Fibroblast of skin of scalp (primary cell): ENCODE data around the gene RASSF1.

Experiments
- DNase-seq: peaks from one replicate; pipeline ENCODE4 v3.0.0-alpha.2; 2013

Gene RASSF1

DNA sequence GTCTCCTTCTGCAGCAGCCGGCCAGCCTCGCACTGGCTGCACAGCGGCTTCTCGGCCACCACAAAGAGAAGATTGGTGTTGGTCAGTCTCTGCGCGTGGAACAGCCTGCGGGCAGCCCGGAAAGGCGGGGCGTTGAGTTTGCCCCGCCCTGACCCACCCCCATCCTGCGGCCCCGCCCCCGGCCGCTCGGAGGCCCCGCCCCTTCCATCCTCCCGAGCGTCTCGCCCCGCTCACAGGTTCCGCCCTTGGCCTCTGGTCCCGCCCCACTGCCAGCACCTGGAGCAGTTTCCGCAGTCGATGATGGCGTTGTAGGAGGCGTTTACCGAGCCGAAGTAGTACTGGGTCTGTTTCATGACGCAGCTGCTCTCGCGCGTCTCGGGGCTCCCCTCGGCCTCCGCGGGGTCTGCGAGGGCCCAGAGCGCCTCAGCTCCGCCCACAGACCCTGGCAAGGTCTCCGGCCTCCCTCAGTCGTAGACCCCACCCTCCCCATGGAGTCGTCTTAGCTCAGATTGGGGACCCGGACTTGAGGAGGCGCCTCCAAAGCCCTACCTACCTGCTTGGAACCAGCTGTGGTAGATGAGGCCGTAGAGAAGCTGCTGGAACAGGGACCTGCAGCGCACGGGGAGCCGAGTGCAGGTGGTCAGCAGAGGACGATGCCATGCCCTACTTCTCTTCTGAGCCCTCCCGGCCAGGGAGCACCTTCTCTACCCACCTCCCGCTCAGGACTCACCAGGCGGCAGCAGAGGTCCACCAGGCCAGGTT, 24.6 kb upstream of the RASSF1 start:
- peak; percentile 52 for DNase-seq

DNA sequence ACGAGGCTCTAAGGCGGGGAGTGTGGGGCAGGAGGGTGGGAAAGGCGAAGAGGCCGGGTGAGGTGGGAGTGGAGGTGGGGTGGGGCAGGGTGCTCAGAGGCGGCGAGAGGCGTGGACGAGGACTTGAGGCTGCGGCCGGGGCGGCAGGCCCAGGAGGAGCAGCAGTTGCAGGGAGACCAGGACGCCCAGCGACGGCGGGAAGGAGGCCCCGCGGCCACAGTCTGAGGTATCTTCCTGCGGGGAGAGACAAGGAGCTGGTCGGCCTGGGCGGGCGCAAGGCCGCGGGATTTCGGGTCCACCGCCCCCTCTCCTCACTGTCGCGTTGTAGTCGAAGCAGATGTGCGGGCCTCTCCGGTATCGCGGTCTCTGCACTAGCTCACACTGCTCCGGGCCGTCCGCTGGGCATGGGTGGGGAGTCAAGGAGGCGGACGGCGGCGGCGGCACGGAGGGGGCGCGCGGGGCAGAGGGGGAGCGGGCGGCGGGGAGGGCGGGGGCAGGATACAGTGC, 24.0 kb upstream of the RASSF1 start:
- peak; percentile 20 for DNase-seq

DNA sequence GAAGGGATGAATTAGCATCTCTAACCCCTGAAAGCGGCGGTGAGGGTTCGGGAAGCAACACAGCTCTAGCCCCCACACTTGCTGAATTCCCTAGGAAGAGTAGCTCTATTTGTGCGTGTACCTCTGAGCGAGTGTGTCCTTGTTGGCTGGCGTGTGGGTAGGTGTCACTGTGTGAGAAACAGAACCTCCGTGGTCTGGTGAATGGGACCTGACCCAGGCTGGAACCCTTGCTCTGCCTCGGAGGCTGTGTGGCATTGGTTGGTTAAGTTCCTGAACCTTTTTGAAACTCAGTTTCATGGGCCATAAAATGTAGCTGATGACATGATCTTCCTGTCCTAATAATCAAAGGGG, 19.1 kb upstream of the RASSF1 start:
- no peak for DNase-seq

DNA sequence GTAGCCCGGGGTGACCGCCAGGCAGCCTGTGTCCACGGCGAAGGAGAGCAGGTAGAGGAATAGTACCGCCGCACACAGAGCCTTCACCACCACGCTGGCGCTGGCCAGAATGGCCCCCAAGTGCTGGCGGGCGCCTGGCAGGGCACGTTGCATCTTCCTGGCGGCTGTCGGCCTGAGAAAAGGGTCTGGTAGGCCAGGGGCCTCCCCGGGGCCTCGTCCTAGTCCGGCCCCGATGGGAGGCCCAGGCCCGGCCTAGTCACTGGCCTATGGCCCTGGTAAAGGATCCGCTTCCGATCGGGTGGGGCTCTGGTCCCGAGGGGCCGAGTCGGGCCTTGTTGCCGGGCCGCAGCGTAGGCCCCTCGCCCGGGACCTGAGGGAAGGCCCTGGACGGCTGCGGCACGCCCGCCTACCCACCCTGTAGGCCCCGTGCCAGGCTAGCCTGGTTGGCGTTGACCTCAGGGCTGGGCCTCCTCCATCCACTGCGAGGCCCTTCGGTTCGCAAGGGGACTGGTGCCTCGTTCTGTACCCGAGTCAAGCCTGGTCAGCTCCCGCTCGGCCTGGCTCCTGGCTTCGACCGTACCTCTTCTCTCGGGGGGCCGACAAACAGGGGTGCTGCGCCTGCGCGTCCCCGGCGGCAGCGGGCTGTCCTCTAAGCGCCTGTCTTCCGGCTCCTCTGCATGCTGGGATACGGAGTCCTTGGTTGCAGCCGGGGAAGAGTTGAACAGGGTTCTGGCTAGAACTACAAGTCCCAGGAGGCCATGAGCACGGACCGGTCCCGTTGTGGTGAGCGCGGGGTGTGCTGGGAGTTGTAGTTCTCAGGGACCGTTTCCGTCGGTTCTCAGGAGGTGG, 18.5 kb upstream of the RASSF1 start, which contains the start of gene TMEM115:
Gene TMEM115 (minus strand): TSS at position 611 of the 849 bp plus-strand sequence. CDS start 458 bp downstream, at position 153.
- DNase-seq: peak; percentile 99

DNA sequence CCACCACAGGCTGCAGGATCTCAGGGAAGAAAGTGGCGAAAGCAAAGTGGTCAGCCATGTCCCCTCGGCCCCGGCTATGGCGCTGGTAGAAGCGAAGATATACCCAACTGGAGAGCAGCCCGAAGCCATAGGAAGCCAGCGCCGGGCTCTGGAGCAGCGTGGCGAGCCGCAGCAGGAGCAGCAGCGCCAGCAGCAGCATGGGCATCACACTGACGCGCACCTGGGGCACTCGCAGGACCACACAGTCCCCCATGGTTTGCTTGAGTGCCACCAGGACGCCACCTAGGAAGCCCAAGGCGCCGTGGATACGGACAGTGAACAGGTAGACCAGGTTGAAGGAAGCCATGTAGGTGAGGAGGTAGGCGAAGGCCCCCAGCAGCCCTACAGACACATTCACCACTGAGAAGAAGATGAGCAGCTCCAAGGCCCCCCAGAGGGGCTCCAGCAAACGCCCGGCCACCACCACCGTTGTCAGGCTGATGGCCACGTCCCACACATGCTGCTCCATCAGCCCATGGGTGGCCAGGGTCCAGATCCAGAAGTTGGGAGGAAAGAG, 17.8 kb upstream of the RASSF1 start:
- no peak for DNase-seq

DNA sequence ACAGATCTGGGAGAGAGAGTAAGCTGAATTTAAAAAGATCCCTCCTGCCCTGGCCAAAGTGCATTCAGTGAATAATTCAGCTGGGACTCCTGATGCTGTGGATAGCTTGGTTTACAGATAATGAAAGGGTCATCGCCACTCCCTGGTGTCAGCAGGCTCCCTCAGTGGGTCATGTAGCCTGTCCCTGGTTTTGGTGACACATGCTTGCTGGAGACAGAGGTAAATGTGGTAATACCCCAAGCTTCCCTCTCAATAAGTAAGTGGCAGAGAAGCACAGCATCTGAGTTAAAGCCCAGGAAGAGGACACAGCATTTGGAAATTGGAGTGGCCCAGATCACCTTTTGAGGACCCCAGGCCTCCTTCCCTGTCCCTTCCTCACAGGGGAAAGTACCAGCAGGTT, 16.8 kb upstream of the RASSF1 start:
- no peak for DNase-seq

DNA sequence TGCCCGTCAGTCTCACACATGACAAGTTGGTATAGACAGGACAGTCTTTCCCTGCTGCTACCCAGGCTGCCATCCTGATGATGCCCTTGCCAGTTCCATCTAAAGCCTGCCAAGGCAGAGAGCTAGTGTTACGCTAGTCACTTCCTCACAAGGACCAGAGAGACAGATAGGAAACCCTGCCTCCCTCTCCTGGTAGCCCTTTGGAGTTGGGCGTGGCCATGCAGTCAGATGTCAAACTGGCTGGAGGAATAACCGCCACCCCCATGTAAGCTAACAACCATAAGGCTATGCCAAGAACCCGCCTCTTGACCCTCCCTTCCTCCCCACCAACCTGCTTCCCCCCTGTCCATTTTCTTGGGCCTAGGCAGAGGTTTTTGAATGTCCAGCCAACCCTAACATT, 15.9 kb upstream of the RASSF1 start:
- DNase-seq: no peak

DNA sequence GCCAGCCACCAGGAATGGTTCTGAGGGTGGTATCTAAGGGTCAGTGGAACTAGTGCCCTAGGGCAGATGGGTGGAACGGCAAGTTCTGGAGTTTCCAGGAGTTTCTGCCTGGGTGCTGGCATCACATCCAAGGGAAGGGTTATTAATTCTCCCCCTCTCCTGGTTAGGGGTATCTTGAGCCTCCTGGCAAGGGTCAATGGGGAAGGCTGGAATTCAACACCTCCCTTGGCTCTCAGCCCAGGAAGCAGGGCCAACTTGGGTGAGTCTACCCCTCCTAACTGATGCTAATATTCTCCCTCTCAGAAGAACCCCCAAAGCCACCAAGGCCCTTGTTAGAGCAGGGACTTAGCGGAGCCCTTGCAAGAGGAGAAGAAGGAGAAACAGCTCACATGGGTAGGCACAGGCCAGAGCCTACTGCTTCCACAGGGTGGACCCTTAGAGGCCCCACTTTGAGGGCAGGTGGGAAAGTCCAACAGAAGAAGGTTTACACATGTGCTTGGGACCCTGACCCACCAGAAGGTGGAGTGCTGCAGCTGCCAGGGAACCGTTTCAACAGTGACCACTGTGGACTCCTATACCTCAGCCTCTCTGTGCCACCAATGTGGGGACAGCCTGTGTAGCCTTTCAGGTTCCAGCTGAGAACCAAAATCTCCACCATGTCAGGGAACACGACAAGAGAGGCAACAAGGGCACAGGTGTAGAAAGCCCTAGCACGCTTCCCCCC, 15.4 kb upstream of the RASSF1 start:
- no peak for DNase-seq

DNA sequence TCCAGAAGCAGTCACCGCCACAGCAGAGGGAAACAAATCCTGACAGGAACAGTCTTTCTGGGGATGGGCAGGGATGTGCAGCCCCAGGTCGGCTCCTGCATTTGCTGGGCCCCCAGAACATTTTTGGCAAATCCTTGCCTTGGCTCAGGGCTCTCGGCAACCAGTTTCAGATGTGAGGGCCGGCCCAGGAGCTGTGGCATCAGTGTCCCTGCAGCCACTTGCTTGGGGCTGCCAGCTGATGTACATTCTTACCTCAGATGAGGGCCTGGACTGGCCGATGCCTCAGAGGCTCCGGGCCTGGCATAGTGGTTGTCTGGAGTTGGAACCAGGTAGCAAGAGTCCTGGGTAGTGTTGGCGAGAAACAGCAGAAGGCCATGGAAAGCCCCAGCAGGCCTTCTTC, 14.2 kb upstream of the RASSF1 start:
- DNase-seq: no peak

DNA sequence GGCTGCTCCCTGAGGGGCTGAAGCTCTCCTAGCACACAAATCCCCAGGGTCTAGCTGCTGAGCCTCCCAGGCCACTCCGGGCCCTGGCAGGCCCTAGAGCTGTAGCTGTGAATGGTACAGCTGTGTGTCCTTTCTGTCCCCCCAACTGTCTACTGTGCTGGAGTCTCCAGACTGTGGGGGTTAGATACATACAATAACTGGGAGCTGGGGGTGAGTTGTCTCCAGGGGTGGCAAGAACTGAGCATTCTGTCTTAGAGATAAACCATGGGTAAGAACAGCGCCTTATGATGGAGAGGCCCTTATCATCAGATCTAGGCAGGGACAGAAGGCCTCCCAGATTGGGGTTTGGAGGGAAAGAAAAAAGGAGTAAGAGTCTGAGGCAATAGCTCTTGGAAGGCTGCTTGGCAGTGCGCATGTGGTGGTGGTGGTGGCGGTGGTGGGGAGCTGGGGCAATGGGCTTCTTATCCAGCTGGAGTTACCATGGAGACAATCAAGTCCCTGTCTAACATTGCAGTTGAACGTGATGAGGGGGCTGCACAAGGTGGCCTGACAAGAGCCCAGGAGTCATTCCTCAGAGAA, 13.6 kb upstream of the RASSF1 start:
- DNase-seq: no peak

DNA sequence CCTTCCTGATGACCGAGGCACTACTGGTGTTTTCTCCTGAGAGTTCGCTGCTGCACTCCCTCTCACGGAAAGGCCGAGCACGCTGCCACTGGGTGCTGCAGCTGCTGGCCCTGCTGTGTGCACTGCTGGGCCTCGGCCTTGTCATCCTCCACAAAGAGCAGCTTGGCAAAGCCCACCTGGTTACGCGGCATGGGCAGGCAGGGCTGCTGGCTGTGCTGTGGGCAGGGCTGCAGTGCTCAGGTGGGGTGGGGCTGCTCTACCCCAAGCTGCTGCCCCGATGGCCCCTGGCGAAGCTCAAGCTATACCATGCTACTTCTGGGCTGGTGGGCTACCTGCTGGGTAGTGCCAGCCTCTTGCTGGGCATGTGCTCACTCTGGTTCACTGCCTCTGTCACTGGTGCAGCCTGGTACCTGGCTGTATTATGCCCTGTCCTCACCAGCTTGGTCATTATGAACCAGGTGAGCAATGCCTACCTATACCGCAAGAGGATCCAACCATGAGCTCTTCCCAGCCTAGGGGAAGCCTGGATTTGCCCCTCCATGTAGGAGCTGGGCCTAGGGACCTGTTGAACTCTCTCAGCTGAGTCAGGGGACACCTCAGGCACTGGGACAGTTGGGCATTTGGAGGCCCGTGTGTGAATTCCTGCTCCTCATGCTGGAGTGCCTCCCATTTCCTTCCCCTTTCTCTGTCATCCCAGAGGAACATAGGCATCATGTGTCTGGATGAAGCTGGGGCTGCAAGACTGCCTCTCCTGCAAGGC, 12.8 kb upstream of the RASSF1 start:
- no peak for DNase-seq

DNA sequence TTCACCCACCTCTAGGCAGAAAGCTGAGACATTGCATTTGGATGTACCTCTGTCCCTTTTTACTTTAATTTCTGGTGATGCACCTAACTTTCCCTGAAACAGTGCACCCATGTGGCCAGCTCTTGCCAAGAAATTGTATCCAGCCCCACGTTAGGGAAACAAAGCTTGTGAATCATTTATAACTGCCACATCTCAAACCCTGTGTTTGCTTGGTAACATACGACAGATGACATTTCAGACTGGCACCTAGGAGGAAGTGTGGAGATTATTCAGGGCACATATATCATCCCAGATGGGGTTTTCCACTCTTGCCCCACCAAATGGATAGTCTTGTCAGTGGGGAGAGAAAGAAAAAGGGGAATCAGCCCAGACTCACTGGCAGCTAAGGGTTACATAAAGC, 12.1 kb upstream of the RASSF1 start:
- peak; percentile 18 for DNase-seq

DNA sequence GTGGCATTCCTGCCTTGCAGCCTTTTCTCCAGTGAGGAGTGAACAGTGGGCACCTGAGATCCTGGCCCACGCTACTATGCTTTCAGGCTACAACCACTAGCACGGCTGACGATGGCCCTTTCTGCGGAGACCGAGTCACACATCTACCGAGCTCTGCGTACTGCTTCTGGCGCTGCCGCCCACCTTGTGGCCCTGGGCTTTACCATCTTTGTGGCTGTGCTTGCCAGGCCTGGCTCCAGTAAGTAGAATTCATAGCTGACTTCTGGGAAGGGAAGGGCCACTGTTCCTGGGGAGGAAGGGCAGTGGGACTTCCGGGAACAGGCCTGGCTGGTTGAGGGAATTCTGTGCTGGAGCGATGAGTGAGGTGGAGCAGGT, 10.7 kb upstream of the RASSF1 start:
- DNase-seq: no peak

DNA sequence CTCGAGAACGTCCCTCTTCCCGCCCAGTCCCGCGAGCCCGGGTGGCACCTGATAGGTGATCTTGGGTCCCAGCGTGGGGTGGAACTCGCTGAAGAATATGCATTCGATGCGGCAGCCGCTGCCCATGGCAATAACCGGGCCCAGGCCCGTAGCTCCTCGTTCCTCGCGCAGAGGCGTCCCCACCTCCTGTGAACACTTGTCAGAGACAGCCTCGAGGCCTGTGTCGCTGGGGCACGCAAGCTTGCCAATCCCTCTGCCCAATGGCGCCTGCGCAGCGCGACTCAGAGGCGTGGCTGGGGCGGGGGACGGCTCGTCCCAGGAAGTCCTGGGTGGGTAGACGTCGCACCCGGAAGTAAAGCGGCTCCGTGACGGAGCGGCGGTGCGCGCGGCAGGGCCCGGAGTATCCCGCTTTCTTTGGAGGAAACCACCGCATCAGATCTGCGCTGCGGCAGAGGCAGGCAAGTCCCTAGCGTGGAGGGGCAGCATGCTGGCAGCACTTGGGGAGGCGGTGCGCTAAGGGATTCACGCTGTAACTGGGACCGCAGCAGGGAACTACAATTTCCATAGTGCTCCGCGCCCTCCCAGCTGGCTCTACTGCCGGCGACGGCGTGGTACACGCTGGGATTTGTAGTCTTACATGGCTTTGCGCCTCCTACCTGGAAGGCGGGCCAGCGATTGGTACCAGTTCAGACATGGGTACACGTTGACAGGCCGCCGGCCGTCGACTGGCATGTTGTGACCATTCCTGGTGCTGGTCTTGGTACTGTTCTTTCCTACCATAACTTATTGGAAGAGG, 10.1 kb upstream of the RASSF1 start, which contains the start of the genes CYB561D2 and NPRL2:
Gene CYB561D2 (plus strand): TSS at position 336 of the 796 bp plus-strand sequence. CDS start 572 bp downstream, outside the sequence.
Gene NPRL2 (minus strand): TSS at position 249 of the 796 bp plus-strand sequence. CDS start 123 bp downstream, at position 126.
- peak; percentile 93 for DNase-seq

DNA sequence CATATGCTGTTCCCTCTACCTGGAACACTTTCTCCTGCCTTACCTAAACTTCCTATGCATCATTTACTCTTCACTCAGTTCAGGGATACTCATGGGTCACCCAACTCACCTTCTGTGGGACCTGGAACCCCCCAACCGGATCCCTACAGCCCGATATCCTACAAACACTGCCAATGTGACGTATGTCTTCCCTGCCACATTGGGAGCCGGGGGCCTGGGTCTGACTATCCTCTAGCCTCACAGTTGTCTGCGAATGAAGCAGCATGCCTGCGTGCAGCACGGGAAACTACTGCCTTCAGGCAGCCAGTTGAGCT, 9.5 kb upstream of the RASSF1 start:
- DNase-seq: no peak

DNA sequence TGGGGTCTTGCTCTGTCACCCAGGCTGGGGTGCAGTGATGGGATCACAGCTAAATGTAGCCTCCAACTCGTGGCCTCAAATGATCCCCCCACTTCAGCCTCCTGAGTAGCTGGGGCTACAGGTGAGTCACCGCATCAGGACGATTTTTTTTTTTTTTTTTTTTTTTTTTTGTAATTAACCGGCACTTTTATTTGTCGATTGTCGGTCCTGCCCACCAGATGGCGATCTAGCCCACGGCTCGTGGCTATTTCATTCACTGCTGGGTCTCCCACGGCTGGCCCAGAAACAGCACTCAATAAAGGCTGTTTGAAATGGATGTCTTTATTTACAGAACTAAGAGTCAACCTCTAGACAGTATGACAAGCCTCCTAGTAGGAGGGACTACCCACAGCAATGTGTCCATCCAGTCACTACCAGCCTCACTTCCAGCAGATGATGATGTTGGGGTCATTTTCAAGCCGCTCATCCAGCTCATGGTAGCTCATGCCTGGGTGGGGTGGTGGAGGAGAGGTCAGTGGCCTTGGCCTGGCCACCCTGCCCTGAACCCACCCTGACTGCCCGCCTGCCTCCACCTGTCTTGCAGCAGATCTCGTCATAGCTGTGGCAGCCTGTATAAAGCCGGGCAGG, 6.7 kb upstream of the RASSF1 start:
- peak; percentile 78 for DNase-seq

DNA sequence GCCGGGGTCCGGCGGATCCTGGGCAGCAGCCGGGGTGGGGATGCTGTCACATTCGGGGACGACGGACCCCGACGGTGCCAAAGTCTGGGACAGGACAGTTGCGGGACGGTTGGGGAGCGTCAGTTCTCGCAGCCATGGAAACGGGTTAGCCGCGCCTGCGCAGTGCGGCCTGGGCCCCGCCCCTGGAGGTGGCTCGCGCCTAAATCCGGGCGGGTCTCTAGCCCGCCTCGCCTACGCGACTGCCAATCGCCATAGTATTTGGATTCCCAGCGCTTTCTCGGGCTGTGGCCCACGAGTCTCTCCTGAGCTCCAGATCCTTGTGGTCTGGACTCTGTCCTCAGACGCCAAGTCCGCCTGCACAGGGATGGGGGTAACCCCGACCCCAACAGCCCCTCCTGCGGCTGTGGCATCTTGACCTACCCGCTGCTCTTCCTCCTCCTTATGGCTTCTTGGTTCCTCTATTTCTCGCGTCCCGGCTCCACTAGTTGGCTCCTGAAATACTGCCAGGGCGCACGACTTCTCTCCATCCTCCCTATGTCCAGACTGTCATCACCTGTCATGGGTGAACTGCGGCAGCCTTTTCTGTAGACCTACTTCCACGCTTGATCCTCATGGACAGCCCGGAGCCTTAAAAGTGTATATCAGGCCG, 5.1 kb upstream of the RASSF1 start, which contains the start of gene ZMYND10:
Gene ZMYND10 (minus strand): TSS at position 147 of the 649 bp plus-strand sequence. CDS start 153 bp downstream, outside the sequence.
- DNase-seq: peak; percentile 46

DNA sequence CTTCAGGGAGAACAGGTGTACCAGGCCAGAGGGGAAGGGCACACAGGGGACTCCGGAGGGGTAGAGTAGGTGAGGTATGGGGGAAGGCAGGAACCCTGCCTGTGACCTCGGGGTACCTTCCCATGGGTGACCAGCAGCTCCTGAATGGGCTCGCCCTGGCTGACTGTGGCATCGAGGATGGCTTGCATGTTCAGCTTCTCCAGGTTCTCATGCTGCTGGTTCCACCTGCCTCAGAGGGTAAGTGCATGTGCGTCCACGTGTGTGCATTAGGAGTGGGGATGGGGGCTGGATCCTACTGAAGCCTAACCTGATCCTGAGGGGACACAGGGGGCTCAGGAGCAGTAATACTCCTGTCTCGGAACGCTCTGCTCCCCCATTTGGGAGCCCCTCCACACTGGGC, 4.4 kb upstream of the RASSF1 start:
- no peak for DNase-seq
